SJCRH30 (cell line): Measurements from ENCODE around the gene CAV3. TPM values are rescaled to one million over a fixed set of nuclear protein-coding genes. Genes with fewer than 3 reads are reported as not detected.

Experiments used
- DNase-seq, 2 experiments: peaks; one replicate each; pipeline ENCODE4 v3.0.0-alpha.2; 2015 to 2020
- H3K27ac ChIP-seq: fragments of 250-450 bp; sonication (Bioruptor Pico); 2 replicates; pipeline ENCODE4 v1.5.1; 2020; ENCODE audit warnings: mild to moderate bottlenecking, moderate library complexity
- H3K27me3 ChIP-seq: fragments of 250-450 bp; sonication (Bioruptor Pico); 2 replicates; pipeline ENCODE4 v1.5.1; 2020; ENCODE audit warnings: mild to moderate bottlenecking, moderate library complexity
- H3K36me3 ChIP-seq: fragments of 250-450 bp; sonication (Bioruptor Pico); 2 replicates; pipeline ENCODE4 v1.5.1; 2020; ENCODE audit warnings: mild to moderate bottlenecking, moderate library complexity
- H3K4me1 ChIP-seq: fragments of 250-450 bp; sonication (Bioruptor Pico); 2 replicates; pipeline ENCODE4 v1.5.1; 2020; ENCODE audit warnings: mild to moderate bottlenecking, moderate library complexity
- H3K4me3 ChIP-seq: fragments of 250-450 bp; sonication (Bioruptor Pico); 2 replicates; pipeline ENCODE4 v1.5.1; 2020; ENCODE audit warnings: mild to moderate bottlenecking, moderate library complexity
- H3K9me3 ChIP-seq: fragments of 250-450 bp; sonication (Bioruptor Pico); replicated peaks from 2 replicates; pipeline ENCODE4 v1.5.1; 2020; ENCODE audit warnings: mild to moderate bottlenecking, moderate library complexity
- total RNA-seq: library from RNA; depleted of rRNA; stranded (reverse); fragments of >200 nt; shearing (Covaris generic); gene quantifications from 2 replicates; pipeline ENCODE4 v1.2.3, GENCODE V29; 2014; rRNA removed

CAV3 gene
- total RNA-seq, 1 experiment from 2014 or later, result 21.9 TPM

- Histone ChIP-seq H3K36me3 (no peaks in the 10 kb centered on the region), H3K4me1 (no peaks in the 10 kb centered on the region), H3K27ac (no peak overlapping the region), H3K4me3 (no peak overlapping the region), H3K27me3 (no peaks in the 10 kb centered on the region), H3K9me3 (no peaks in the 10 kb centered on the region)
- no peak for DNase-seq
These were observed 43.8 kb downstream of the CAV3 start for GRCh38 chr3:8777201-8777977.

GRCh38 chr3:8777978-8778267 is 44.3 kb downstream of the CAV3 start:
- no peak overlapping the region for H3K27ac ChIP-seq
- DNase-seq, result no peak
- no peaks in the 10 kb centered on the region for H3K4me1 ChIP-seq
- no peaks in the 10 kb centered on the region for H3K9me3 ChIP-seq
- no peak overlapping the region for H3K4me3 ChIP-seq
- no peaks in the 10 kb centered on the region for H3K27me3 ChIP-seq
- no peaks in the 10 kb centered on the region for H3K36me3 ChIP-seq

GRCh38 chr3:8778475-8778874 is 44.9 kb downstream of the CAV3 start:
- Histone ChIP-seq H3K36me3 (no peaks in the 10 kb centered on the region), H3K4me3 (no peak overlapping the region), H3K9me3 (no peaks in the 10 kb centered on the region), H3K4me1 (no peaks in the 10 kb centered on the region), H3K27ac (no peak overlapping the region), H3K27me3 (no peaks in the 10 kb centered on the region)
- no peak for DNase-seq

GRCh38 chr3:8780279-8780678 is 46.7 kb downstream of the CAV3 start:
- Histone ChIP-seq H3K4me3 (no peak overlapping the region), H3K36me3 (no peaks in the 10 kb centered on the region), H3K27ac (no peak overlapping the region), H3K9me3 (no peaks in the 10 kb centered on the region), H3K4me1 (no peaks in the 10 kb centered on the region), H3K27me3 (no peaks in the 10 kb centered on the region)
- no peak for DNase-seq

- no peaks in the 10 kb centered on the region for H3K27me3 ChIP-seq
- peaks cover 3% of the 10 kb centered on the region; the same call in 1 of the 2 replicates for H3K36me3 ChIP-seq
- no peak for DNase-seq
- no peak overlapping the region for H3K27ac ChIP-seq
- H3K4me1 ChIP-seq, result no peaks in the 10 kb centered on the region
- no peak overlapping the region for H3K4me3 ChIP-seq
- H3K9me3 ChIP-seq, result peaks cover 6% of the 10 kb centered on the region; the same call in 1 of the 2 replicates
These were observed 51.3 kb downstream of the CAV3 start for GRCh38 chr3:8784676-8785435.

- no peaks in the 10 kb centered on the region for H3K27me3 ChIP-seq
- no peak overlapping the region for H3K27ac ChIP-seq
- H3K36me3 ChIP-seq, result peaks cover 3% of the 10 kb centered on the region; the same call in 1 of the 2 replicates
- peaks cover 6% of the 10 kb centered on the region; the same call in 1 of the 2 replicates for H3K9me3 ChIP-seq
- DNase-seq, result no peak
- H3K4me1 ChIP-seq, result no peaks in the 10 kb centered on the region
- no peak overlapping the region for H3K4me3 ChIP-seq
These were observed 56.9 kb downstream of the CAV3 start for GRCh38 chr3:8790529-8790928.

- Histone ChIP-seq H3K4me1 (no peaks in the 10 kb centered on the region), H3K36me3 (no peaks in the 10 kb centered on the region), H3K27me3 (no peaks in the 10 kb centered on the region), H3K9me3 (peaks cover 8% of the 10 kb centered on the region; the same call in 1 of the 2 replicates), H3K27ac (no peak overlapping the region), H3K4me3 (no peak overlapping the region)
- no peak for DNase-seq
These were observed 59.6 kb downstream of the CAV3 start for GRCh38 chr3:8793242-8793641.

- H3K27ac ChIP-seq, result no peak overlapping the region
- DNase-seq, result no peak
- no peaks in the 10 kb centered on the region for H3K27me3 ChIP-seq
These were observed 60.6 kb downstream of the CAV3 start for GRCh38 chr3:8794247-8794646.

More at GRCh38 chr3:8794247-8794646, 60.6 kb downstream of the CAV3 start:
- peaks cover 7% of the 10 kb centered on the region; the same call in 1 of the 2 replicates for H3K9me3 ChIP-seq
- H3K4me3 ChIP-seq, result no peak overlapping the region
- H3K36me3 ChIP-seq, result no peaks in the 10 kb centered on the region
- H3K4me1 ChIP-seq, result no peaks in the 10 kb centered on the region

Other genes starting within 250 kb of the CAV3 start
- gene LMCD1, start 232.0 kb upstream of the CAV3 start, total RNA-seq, result 59.6 and 69.8 TPM in 2 replicates
- gene SSUH2, start 89.0 kb upstream of the CAV3 start, total RNA-seq, result 0.30 and 0.53 TPM in 2 replicates
- gene OXTR, start 35.8 kb downstream of the CAV3 start, total RNA-seq, result 1.1 and 1.7 TPM in 2 replicates
- 42.0 and 44.9 TPM in 2 replicates for gene RAD18, start 229.7 kb downstream of the CAV3 start, total RNA-seq